SU-DHL-6 (cell line): Measurements from ENCODE around the gene PDPN.

ENCODE experiments used
- H2AFZ ChIP-seq: fragments of 200-600 bp; sonication (generic); 2 replicates; pipeline ENCODE4 v1.6.1; 2014; ENCODE audit warnings: low read depth, mild to moderate bottlenecking, moderate library complexity, mixed read lengths, antibody characterized with exemption, low read length; ENCODE audit not compliant: severe bottlenecking
- H3F3A ChIP-seq: fragments of 200-600 bp; shearing (Covaris generic); 2 replicates; pipeline ENCODE4 v1.6.0; 2016; ENCODE audit warnings: antibody characterized with exemption, mild to moderate bottlenecking; ENCODE audit not compliant: insufficient read depth
- H3K27ac ChIP-seq: fragments of 200-600 bp; sonication (generic); 2 replicates; pipeline ENCODE4 v1.5.1; 2016; ENCODE audit warnings: low read depth, mild to moderate bottlenecking, low read length, moderate library complexity, mixed read lengths
- H3K27me3 ChIP-seq: fragments of 200-600 bp; sonication (generic), shearing (Covaris generic); 2 replicates; pipeline ENCODE4 v1.6.0; 2014; ENCODE audit warnings: mild to moderate bottlenecking, low read length
- H3K36me3 ChIP-seq: fragments of 200-600 bp; sonication (generic); 2 replicates; pipeline ENCODE4 v1.6.1; 2014; ENCODE audit warnings: mild to moderate bottlenecking, low read length, mixed read lengths
- H3K4me2 ChIP-seq: fragments of 300-600, 200-600 bp; shearing (Covaris generic), sonication (generic); 2 replicates; pipeline ENCODE4 v1.6.0; 2014; ENCODE audit warnings: low read length, low read depth, mild to moderate bottlenecking; ENCODE audit not compliant: poor library complexity, severe bottlenecking
- H3K4me3 ChIP-seq: fragments of 200-600 bp; sonication (generic); 2 replicates; pipeline ENCODE4 v1.5.1; 2014; ENCODE audit warnings: antibody characterized with exemption, low read length, mild to moderate bottlenecking, mixed read lengths; ENCODE audit not compliant: insufficient read depth, poor library complexity, severe bottlenecking
- H3K79me2 ChIP-seq: fragments of 200-600 bp; sonication (generic); 2 replicates; pipeline ENCODE4 v1.6.1; 2014; ENCODE audit warnings: mild to moderate bottlenecking, low read length, moderate library complexity; ENCODE audit not compliant: insufficient read depth
- H3K9ac ChIP-seq: fragments of 200-600 bp; sonication (generic); 2 replicates; pipeline ENCODE4 v1.7.0; 2014; ENCODE audit warnings: mild to moderate bottlenecking, low read length
- H3K9me2 ChIP-seq: fragments of 200-600 bp; sonication (generic); replicated peaks from 2 replicates; pipeline ENCODE4 v1.6.1; 2014; ENCODE audit warnings: low read length; ENCODE audit not compliant: insufficient read depth
- H3K9me3 ChIP-seq: fragments of 200-600 bp; sonication (generic); 2 replicates; pipeline ENCODE4 v1.6.1; 2014; ENCODE audit warnings: low read length, mixed read lengths; ENCODE audit not compliant: insufficient read depth
- H4K20me1 ChIP-seq: fragments of 200-600 bp; sonication (generic); 2 replicates; pipeline ENCODE4 v1.6.1; 2014; ENCODE audit warnings: low read depth, mild to moderate bottlenecking, antibody characterized with exemption, low read length, moderate library complexity, mixed read lengths
- CTCF ChIP-seq: fragments of 200-600 bp; sonication (generic); IDR thresholded peaks from one replicate; pipeline ENCODE4 v1.5.1; 2017; ENCODE audit warnings: antibody characterized with exemption, mild to moderate bottlenecking, low read length, moderate library complexity; ENCODE audit not compliant: insufficient read depth, poor library complexity, severe bottlenecking
- EZH2phosphoT487 ChIP-seq: fragments of 200-600 bp; sonication (generic), shearing (Covaris generic); conservative IDR thresholded peaks from 2 replicates; pipeline ENCODE4 v1.6.1; 2018; ENCODE audit warnings: mild to moderate bottlenecking, antibody characterized with exemption, low read length, moderate library complexity, mixed read lengths

The PDPN gene

GRCh38 chr1:13619909-13620308, 36.3 kb downstream of the PDPN start:
- H3K36me3 ChIP-seq = no peaks in the 10 kb centered on the region
- H3K9me3 ChIP-seq = no peaks in the 10 kb centered on the region
- no peaks in the 10 kb centered on the region for H3F3A ChIP-seq
- H3K9me2 ChIP-seq = no peaks in the 10 kb centered on the region
- H3K27me3 ChIP-seq = no peaks in the 10 kb centered on the region
- no peak overlapping the region for H2AFZ ChIP-seq
- H3K9ac ChIP-seq = no peak overlapping the region
- TF ChIP-seq EZH2phosphoT487 = no peak
- TF ChIP-seq CTCF = no peak
- no peaks in the 10 kb centered on the region for H3K79me2 ChIP-seq
- no peak overlapping the region for H3K4me3 ChIP-seq
- H4K20me1 ChIP-seq = no peaks in the 10 kb centered on the region
- no peak overlapping the region for H3K4me2 ChIP-seq
- no peak overlapping the region for H3K27ac ChIP-seq

DNA sequence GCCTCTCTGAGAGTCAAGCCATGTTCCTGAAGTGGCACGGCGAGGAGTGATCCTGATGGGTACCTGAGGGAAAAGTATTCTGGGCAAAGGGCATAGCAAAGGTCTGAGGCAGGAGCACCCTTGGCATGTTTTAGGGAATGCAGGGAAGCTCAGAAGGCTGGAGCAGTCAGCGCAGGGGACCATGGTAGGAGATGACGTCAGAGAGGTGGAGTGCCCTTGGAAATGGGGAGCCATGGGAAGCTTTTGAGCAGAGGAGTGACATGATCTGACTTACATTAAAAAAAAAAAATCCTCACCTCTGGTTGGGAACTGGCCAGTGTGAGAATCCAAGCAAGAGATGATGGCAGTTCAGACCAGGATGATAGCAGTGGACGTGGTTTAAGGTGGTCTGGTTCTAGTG, 37.2 kb downstream of the PDPN start:
- Histone ChIP-seq H3F3A (no peaks in the 10 kb centered on the region), H3K27me3 (no peaks in the 10 kb centered on the region), H3K27ac (no peak overlapping the region), H3K9me3 (no peaks in the 10 kb centered on the region), H3K79me2 (no peaks in the 10 kb centered on the region), H3K36me3 (no peaks in the 10 kb centered on the region), H4K20me1 (no peaks in the 10 kb centered on the region), H3K9ac (no peak overlapping the region), H2AFZ (no peak overlapping the region), H3K4me2 (no peak overlapping the region), H3K9me2 (no peaks in the 10 kb centered on the region), H3K4me3 (no peak overlapping the region)
- TF ChIP-seq EZH2phosphoT487 (no peak), CTCF (no peak)

- H3K9ac ChIP-seq = no peak overlapping the region
- H3K9me3 ChIP-seq = no peaks in the 10 kb centered on the region
- H3F3A ChIP-seq = no peaks in the 10 kb centered on the region
- H3K4me2 ChIP-seq = no peak overlapping the region
- no peaks in the 10 kb centered on the region for H3K9me2 ChIP-seq
- no peak overlapping the region for H3K27ac ChIP-seq
- no peaks in the 10 kb centered on the region for H3K27me3 ChIP-seq
- TF ChIP-seq EZH2phosphoT487 = no peak
- TF ChIP-seq CTCF = no peak
- H2AFZ ChIP-seq = no peak overlapping the region
- no peak overlapping the region for H3K4me3 ChIP-seq
- H4K20me1 ChIP-seq = no peaks in the 10 kb centered on the region
- H3K36me3 ChIP-seq = no peaks in the 10 kb centered on the region
- H3K79me2 ChIP-seq = no peaks in the 10 kb centered on the region
These were observed 38.8 kb downstream of the PDPN start for GRCh38 chr1:13622446-13622845.
